Hematopoietic multipotent progenitor cell treated with erythropoietin and hydrocortisone succinate and interleukin-3 and kit ligand, for 4 days (in vitro differentiated cells): ENCODE results near the gene FAT2.

Experiments used
- DNase-seq: peaks from one replicate; pipeline ENCODE4 v3.0.0-alpha.2; 2015

FAT2 gene

GRCh38 chr5:151591144-151591819, at the start of gene FAT2:
TSS of gene FAT2 (minus strand) at chr5:151591331. CDS start at chr5:151568931, 22,400 bp downstream.
- DNase-seq: no peak

GRCh38 chr5:151638619-151639018, 47.5 kb upstream of the FAT2 start:
- no peak for DNase-seq

- no peak for DNase-seq
These were observed 46.5 kb upstream of the FAT2 start for GRCh38 chr5:151637676-151638075.

GRCh38 chr5:151633892-151634291, 42.8 kb upstream of the FAT2 start:
- no peak for DNase-seq

GRCh38 chr5:151632941-151633340, 41.8 kb upstream of the FAT2 start:
- DNase-seq: no peak

- DNase-seq: no peak
These were observed 41.4 kb upstream of the FAT2 start for GRCh38 chr5:151632524-151632923.

GRCh38 chr5:151631941-151632340, 40.8 kb upstream of the FAT2 start:
- DNase-seq: no peak

- no peak for DNase-seq
These were observed 39.0 kb upstream of the FAT2 start for GRCh38 chr5:151630088-151630487.

GRCh38 chr5:151628112-151628823, 37.1 kb upstream of the FAT2 start:
- DNase-seq: no peak

- no peak for DNase-seq
These were observed 36.5 kb upstream of the FAT2 start for GRCh38 chr5:151627650-151628049.

- DNase-seq: no peak
These were observed 34.2 kb upstream of the FAT2 start for GRCh38 chr5:151625285-151625684.

- no peak for DNase-seq
These were observed 33.3 kb upstream of the FAT2 start for GRCh38 chr5:151624476-151624875.

GRCh38 chr5:151622367-151623088, 31.4 kb upstream of the FAT2 start:
- no peak for DNase-seq

GRCh38 chr5:151620461-151620840, 29.3 kb upstream of the FAT2 start:
- DNase-seq: no peak

GRCh38 chr5:151619812-151620460, 28.8 kb upstream of the FAT2 start:
- DNase-seq: no peak

- no peak for DNase-seq
These were observed 27.8 kb upstream of the FAT2 start for GRCh38 chr5:151618907-151619306.

GRCh38 chr5:151617841-151618710, 26.9 kb upstream of the FAT2 start:
- DNase-seq: no peak

- DNase-seq: no peak
These were observed 26.3 kb upstream of the FAT2 start for GRCh38 chr5:151617383-151617840.

- no peak for DNase-seq
These were observed 24.3 kb upstream of the FAT2 start for GRCh38 chr5:151615431-151615830.

GRCh38 chr5:151614565-151614964, 23.4 kb upstream of the FAT2 start:
- no peak for DNase-seq

- DNase-seq: peak; percentile 4
These were observed 21.7 kb upstream of the FAT2 start for GRCh38 chr5:151612689-151613427.
